ENCODE data around the gene CASKIN1.

Gene CASKIN1

GRCh38 chr16:2232094-2232990 lies 35.9 kb upstream of the CASKIN1 start:
- Histone ChIP-seq H3K9me2 (ENCODE audit: low read depth, low read length) (no peaks in the 10 kb centered on the region), H3K79me2 (ENCODE audit: insufficient read depth, low read length) (no peaks in the 10 kb centered on the region), H3K27ac (ENCODE audit: low read depth, low read length, poor library complexity, severe bottlenecking) (no peak overlapping the region), H3K9me3 (ENCODE audit: low read length) (no peaks in the 10 kb centered on the region), H3K27me3 (ENCODE audit: insufficient read depth, low read length) (no peaks in the 10 kb centered on the region), H2AFZ (ENCODE audit: low read length) (no peak overlapping the region), H3K9ac (ENCODE audit: low read length) (no peak overlapping the region), H3K36me3 (ENCODE audit: insufficient read depth, low read length) (peaks cover 91% of the 10 kb centered on the region), H3F3A (ENCODE audit: insufficient read depth, low read length) (0 out of 2 replicates have a peak, but pooled peaks cover 3% of the 10 kb centered on the region), H3K4me3 (ENCODE audit: low read depth, low read length, poor library complexity, severe bottlenecking) (no peak overlapping the region), H3K4me1 (ENCODE audit: insufficient read depth, low read length, severe bottlenecking) (no peaks in the 10 kb centered on the region), H3K4me2 (ENCODE audit: low read length) (no peak overlapping the region), H4K20me1 (ENCODE audit: insufficient read depth, low read length) (no peaks in the 10 kb centered on the region)
- TF ChIP-seq EZH2 (IDR thresholded peaks at IDR 0.05; ENCODE audit: borderline replicate concordance, low read length) = no peak
- no peak for TF ChIP-seq CTCF (IDR thresholded peaks at IDR 0.05; ENCODE audit: low read length)

DNA sequence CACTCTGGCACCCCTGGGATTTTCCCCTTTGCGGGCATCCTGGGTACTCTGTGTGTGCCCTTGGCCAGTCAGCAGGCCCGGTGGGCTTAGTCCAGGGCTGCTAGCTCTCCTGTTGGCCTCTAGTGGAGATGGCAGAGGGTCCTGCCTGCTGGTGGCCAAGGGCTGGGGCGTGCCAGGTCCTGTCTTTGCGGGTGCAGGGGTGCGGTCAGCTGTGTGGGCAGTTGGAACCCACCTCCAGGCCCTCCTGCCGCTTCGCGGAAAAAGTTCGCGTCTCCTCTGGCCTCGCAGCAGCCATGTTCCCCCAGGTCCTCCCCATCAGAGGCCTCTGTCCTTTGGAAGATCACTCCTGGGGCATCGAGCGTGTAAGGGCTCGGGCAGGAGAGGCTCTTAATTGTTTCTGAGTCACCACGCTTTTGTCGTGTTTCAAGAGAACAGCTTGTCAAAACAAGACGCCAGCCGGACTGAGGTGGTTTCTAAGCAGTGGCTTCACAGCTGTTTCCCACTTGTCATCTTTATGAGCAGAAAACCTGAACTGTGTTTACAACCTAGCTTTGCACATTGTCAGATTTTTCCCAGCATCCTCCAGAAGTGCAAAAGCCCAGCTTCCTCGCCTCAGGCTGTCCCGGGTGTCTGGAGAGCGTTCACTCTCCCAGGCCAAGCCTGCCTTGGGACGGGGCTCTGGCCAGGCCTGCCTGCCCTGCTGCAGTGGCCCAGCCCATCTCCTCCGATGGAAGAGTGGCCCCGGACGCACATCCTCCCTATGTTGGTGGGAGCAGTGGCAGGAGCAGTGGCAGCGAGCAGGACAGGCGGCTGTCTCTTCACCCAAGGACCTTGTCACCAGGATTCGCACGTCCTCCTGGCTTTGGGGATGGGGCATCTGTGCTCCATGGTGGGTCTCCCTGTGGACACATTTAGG lies 34.9 kb upstream of the CASKIN1 start:
- H3K9me2 ChIP-seq (ENCODE audit: low read depth, low read length) = no peaks in the 10 kb centered on the region
- no peaks in the 10 kb centered on the region for H4K20me1 ChIP-seq (ENCODE audit: insufficient read depth, low read length)
- peaks cover 82% of the 10 kb centered on the region for H3K36me3 ChIP-seq (ENCODE audit: insufficient read depth, low read length)

More for the DNA sequence above, 34.9 kb upstream of the CASKIN1 start:
- Histone ChIP-seq H3K4me2 (ENCODE audit: low read length) (no peak overlapping the region), H3K9me3 (ENCODE audit: low read length) (no peaks in the 10 kb centered on the region), H3K27ac (ENCODE audit: low read depth, low read length, poor library complexity, severe bottlenecking) (no peak overlapping the region), H3F3A (ENCODE audit: insufficient read depth, low read length) (0 out of 2 replicates have a peak, but pooled peaks cover 3% of the 10 kb centered on the region), H3K9ac (ENCODE audit: low read length) (no peak overlapping the region), H3K4me3 (ENCODE audit: low read depth, low read length, poor library complexity, severe bottlenecking) (no peak overlapping the region), H3K79me2 (ENCODE audit: insufficient read depth, low read length) (no peaks in the 10 kb centered on the region; the same call in 1 of the 2 replicates), H2AFZ (ENCODE audit: low read length) (no peak overlapping the region), H3K27me3 (ENCODE audit: insufficient read depth, low read length) (no peaks in the 10 kb centered on the region), H3K4me1 (ENCODE audit: insufficient read depth, low read length, severe bottlenecking) (peaks cover 3% of the 10 kb centered on the region)
- TF ChIP-seq CTCF (IDR thresholded peaks at IDR 0.05; ENCODE audit: low read length) (no peak), EZH2 (IDR thresholded peaks at IDR 0.05; ENCODE audit: borderline replicate concordance, low read length) (no peak)
